K562 (cell line): Measurements from ENCODE around the gene ASIP. TPM values are rescaled to one million over a fixed set of nuclear protein-coding genes. Genes with fewer than 3 reads are reported as not detected.

ENCODE experiments used
- ATF4 ChIP-seq: fragments of 450-650 bp; formaldehyde crosslinking; IDR thresholded peaks from 2 replicates; pipeline ENCODE4 v1.4.0; 2022; ENCODE audit warnings: mild to moderate bottlenecking, moderate library complexity
- CHD2 ChIP-seq: IDR thresholded peaks from 2 replicates; pipeline ENCODE4 v1.6.1; 2011; ENCODE audit warnings: low read depth, low read length
- CREB1 ChIP-seq, 2 experiments: sonication (generic) in 1 of 2; formaldehyde crosslinking in 1 of 2; IDR thresholded peaks; 2 replicates each; pipeline versions ENCODE4 v1.6.1 to v1.8.0; 2012 to 2022; ENCODE audit warnings: inconsistent platforms in 1 of 2, mild to moderate bottlenecking in 1 of 2, missing genetic modification reagents in 1 of 2, moderate library complexity in 1 of 2
- DPF2 ChIP-seq: fragments of 450-650 bp; IDR thresholded peaks from 2 replicates; pipeline ENCODE4 v1.6.1; 2016
- E2F5 ChIP-seq: sonication (generic); formaldehyde crosslinking; IDR thresholded peaks from 2 replicates; pipeline ENCODE4 v1.8.0; 2022; ENCODE audit warnings: mild to moderate bottlenecking, missing genetic modification reagents
- FOXP1 ChIP-seq: sonication (generic); formaldehyde crosslinking; IDR thresholded peaks from 2 replicates; pipeline ENCODE4 v1.8.0; 2022; ENCODE audit warnings: mild to moderate bottlenecking, missing genetic modification reagents
- HDAC2 ChIP-seq: fragments of 450-650 bp; IDR thresholded peaks from 2 replicates; pipeline ENCODE4 v1.6.1; 2016; ENCODE audit warnings: mild to moderate bottlenecking
- HNRNPL ChIP-seq: fragments of 200-400 bp; formaldehyde crosslinking; IDR thresholded peaks from 2 replicates; pipeline ENCODE4 v1.6.1; 2017; ENCODE audit warnings: low read depth, mild to moderate bottlenecking, low read length
- KAT8 ChIP-seq: fragments of 450-650 bp; IDR thresholded peaks from 2 replicates; pipeline ENCODE4 v1.6.1; 2016; ENCODE audit warnings: low read depth, mild to moderate bottlenecking
- L3MBTL2 ChIP-seq: fragments of 450-650 bp; IDR thresholded peaks from 2 replicates; pipeline ENCODE4 v1.6.1; 2016; ENCODE audit warnings: mild to moderate bottlenecking, moderate library complexity
- MBD2 ChIP-seq: sonication (generic); IDR thresholded peaks from 2 replicates; pipeline ENCODE4 v1.6.1; 2016; ENCODE audit warnings: low read depth, borderline replicate concordance
- MLLT1 ChIP-seq, 2 experiments: fragments of 450-650 bp; IDR thresholded peaks; 2 replicates each; pipeline ENCODE4 v1.6.1; 2016
- NFRKB ChIP-seq: fragments of 450-650 bp; IDR thresholded peaks from 2 replicates; pipeline ENCODE4 v1.6.1; 2016; ENCODE audit warnings: low read depth
- NRF1 ChIP-seq, 2 experiments: fragments of 450-650 bp; IDR thresholded peaks in 1 of 2; conservative IDR thresholded peaks in 1 of 2; 2 replicates each; pipeline ENCODE4 v1.6.1; 2014; ENCODE audit warnings: mild to moderate bottlenecking in 2 of 2
- RCOR1 ChIP-seq, 2 experiments: IDR thresholded peaks; 2 replicates each; pipeline ENCODE4 v1.6.1; 2012; ENCODE audit warnings: low read depth in 2 of 2, low read length in 2 of 2, borderline replicate concordance in 1 of 2, improper control_type of control experiment in 1 of 2
- SMARCB1 ChIP-seq: IDR thresholded peaks from 2 replicates; pipeline ENCODE4 v1.6.1; 2011; ENCODE audit warnings: improper control_type of control experiment, low read depth; ENCODE audit not compliant: insufficient read length
- SUPT5H ChIP-seq: fragments of 450-650 bp; IDR thresholded peaks from 2 replicates; pipeline ENCODE4 v1.6.1; 2016
- TCF7 ChIP-seq: sonication (generic); IDR thresholded peaks from 2 replicates; pipeline ENCODE4 v1.6.1; 2016; ENCODE audit warnings: antibody characterized with exemption, borderline replicate concordance
- USF1 ChIP-seq: sonication (generic); formaldehyde crosslinking; IDR thresholded peaks from 2 replicates; pipeline ENCODE4 v1.9.0; 2022; ENCODE audit warnings: mild to moderate bottlenecking, missing genetic modification reagents
- USF2 ChIP-seq: sonication (generic); formaldehyde crosslinking; IDR thresholded peaks from 2 replicates; pipeline ENCODE4 v1.5.0; 2020; ENCODE audit warnings: missing genetic modification reagents
- ZNF274 ChIP-seq: IDR thresholded peaks from 2 replicates; pipeline ENCODE4 v1.6.1; 2011; ENCODE audit warnings: low read depth, mild to moderate bottlenecking, low read length, moderate library complexity, borderline replicate concordance
- ZNF707 ChIP-seq: fragments of 250-450 bp; sonication (Bioruptor Pico); conservative IDR thresholded peaks from 2 replicates; pipeline ENCODE4 v1.8.0; 2022; ENCODE audit warnings: inconsistent platforms, mild to moderate bottlenecking, moderate library complexity
- ZNF764 ChIP-seq: fragments of 250-450 bp; sonication (Bioruptor Pico); IDR thresholded peaks from 2 replicates; pipeline ENCODE4 v1.4.0; 2020; ENCODE audit warnings: low read depth, mild to moderate bottlenecking, moderate library complexity
- ZNF766 ChIP-seq: fragments of 200-800 bp; sonication (Bioruptor generic); conservative IDR thresholded peaks from 2 replicates; pipeline ENCODE4 v1.6.1; 2016; ENCODE audit warnings: missing genetic modification characterization, missing compliant biosample characterization
- ZNF77 ChIP-seq: fragments of 250-450 bp; sonication (Bioruptor Pico); IDR thresholded peaks from 2 replicates; pipeline ENCODE4 v1.5.0; 2020
- polyA plus RNA-seq, 8 experiments: library from polyadenylated mRNA; depleted of rRNA in 4 of 8; stranded (reverse) in 5 of 8; unstranded in 3 of 8; fragments of >200 nt; fragmentation: Nextera tagmentation in 2 of 8; fragmentation: Illumina TruSeq in 1 of 8; extraction: Ambion mirVana in 2 of 8; extraction: Trizol in 1 of 8; gene quantifications; 2 replicates each; pipeline versions ENCODE4 v1.2.1 to v1.2.3, GENCODE V29; 2011 to 2014; ENCODE audit warnings: inconsistent platforms in 1 of 8, missing spikeins in 1 of 8
- total RNA-seq, 7 experiments: library from RNA; depleted of rRNA in 6 of 7; stranded (reverse); fragments of >200 nt in 6 of 7; fragmentation: Illumina TruSeq in 2 of 7; extraction: Trizol in 2 of 7; gene quantifications; 2 replicates each; pipeline versions ENCODE4 v1.2.1 to v1.2.3, GENCODE V29; 2011 to 2021; ENCODE audit warnings: low replicate concordance in 1 of 7

ASIP gene
- total and polyA plus RNA-seq, 9 of the 15 experiments (the other 6 are each of a cell fraction or from before 2014, with no cell fraction given), result not detected

GRCh38 chr20:34302723-34303533 is 61.7 kb downstream of the ASIP start, which contains the start of gene AHCY (continued):
- no peak for TF ChIP-seq TCF7
- no peak for TF ChIP-seq SMARCB1
- TF ChIP-seq DPF2, result no peak
- peak; percentile 54; the same call in 1 of the 2 replicates for TF ChIP-seq FOXP1 (CRISPR knock-in tag)
- no peak for TF ChIP-seq ZNF274
- TF ChIP-seq ZNF77, result no peak
- TF ChIP-seq L3MBTL2, result peak; percentile 85
- TF ChIP-seq MLLT1 (IDR thresholded peaks at IDR 0.05), result peak in 1 of 2 experiments; percentile 72; a peak in 2 of 4 replicates
- no peak for TF ChIP-seq NFRKB
- TF ChIP-seq HNRNPL, result no peak
- no peak for TF ChIP-seq HDAC2
- peak; percentile 37; the same call in 1 of the 2 replicates for TF ChIP-seq CREB1 (IDR thresholded peaks at IDR 0.05)
- TF ChIP-seq CREB1 (CRISPR knock-in tag; IDR thresholded peaks at IDR 0.05), result peak; percentile 55; the same call in 1 of the 2 replicates
- TF ChIP-seq USF1 (CRISPR knock-in tag), result peak; percentile 43; the same call in 1 of the 2 replicates
- no peak for TF ChIP-seq ATF4
- peak; percentile 53; the same call in 1 of the 2 replicates for TF ChIP-seq E2F5 (CRISPR knock-in tag)
- peak; percentile 92 to 93 for TF ChIP-seq NRF1 (conservative IDR thresholded peaks at IDR 0.05 in 1 of 2, IDR thresholded peaks at IDR 0.05 in 1 of 2)
- TF ChIP-seq KAT8, result no peak
- no peak; a peak in 1 of 4 replicates for TF ChIP-seq RCOR1 (IDR thresholded peaks at IDR 0.05; ENCODE audit: borderline replicate concordance in 1 of 2, low read depth in 2 of 2, low read length in 2 of 2)
- 0 out of 2 replicates have a peak, but pooled peaks have one; percentile 11 for TF ChIP-seq USF2 (CRISPR knock-in tag)
- TF ChIP-seq SUPT5H, result peak; percentile 81
- TF ChIP-seq ZNF707 (CRISPR knock-in tag), result no peak
- TF ChIP-seq ZNF764 (CRISPR knock-in tag), result no peak
- TF ChIP-seq ZNF766 (CRISPR knock-in tag), result peak; percentile 76
- TF ChIP-seq MBD2, result peak; percentile 60; the same call in 1 of the 2 replicates
- peak; percentile 92 for TF ChIP-seq CHD2
